ENCODE results near the gene GRSF1. TPM values are rescaled to one million over a fixed set of nuclear protein-coding genes. Genes with fewer than 3 reads are reported as not detected.
A peak's percentile ranks its signal among the peaks of the same experiment; 100 is the strongest.

GRSF1 gene
- total RNA-seq, 2 experiments from 2014 or later = 32.8 to 67.0 TPM

DNA sequence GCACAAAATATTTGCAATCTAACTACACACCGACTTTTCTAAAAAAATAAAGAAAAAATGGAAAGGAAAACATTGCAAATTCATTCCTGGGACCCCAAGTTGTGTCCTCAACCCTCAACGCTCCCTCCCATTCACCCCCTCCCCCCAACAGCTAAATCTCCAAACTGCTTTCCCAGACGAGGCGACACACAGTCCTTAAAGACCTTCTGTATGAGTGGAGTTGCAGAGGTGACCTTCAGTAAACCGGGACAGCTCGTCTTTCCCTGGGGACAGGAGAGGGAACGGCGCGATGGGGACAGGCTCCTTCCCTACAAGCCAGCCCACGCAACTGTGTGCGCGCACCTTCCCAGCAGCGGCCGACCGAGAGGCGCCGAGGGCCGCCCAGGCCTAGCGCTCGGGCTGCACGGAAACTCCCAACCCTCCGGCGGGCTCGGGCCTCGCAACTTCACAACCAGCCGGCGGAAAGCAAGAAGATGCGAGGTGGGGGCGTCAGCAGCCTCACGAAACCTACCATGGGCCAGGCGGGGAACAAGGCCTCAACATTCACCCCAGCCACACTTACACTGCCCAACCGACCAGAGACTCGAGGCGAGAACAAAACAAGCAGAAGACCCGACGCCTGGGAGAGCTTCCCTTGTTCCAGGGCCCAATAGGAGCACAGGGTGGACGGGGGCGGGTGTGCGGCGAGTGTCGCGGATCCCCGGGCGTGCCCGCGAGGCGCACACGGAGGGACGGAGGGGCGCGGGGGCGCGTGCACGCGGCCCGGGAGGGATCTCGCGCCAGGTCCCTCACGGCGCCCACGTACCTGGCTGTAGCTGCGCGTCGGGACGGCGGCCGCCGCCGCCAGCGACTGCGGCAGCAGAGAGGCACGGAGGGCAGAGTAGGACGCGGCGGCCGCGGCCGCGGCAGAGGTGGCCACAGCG is 763 bp downstream of the GRSF1 start:
- intact Hi-C loops (cut with micrococcal nuclease; ENCODE audit: unreplicated experiment) = loop anchor here (1.0 to 5.0 kb wide), 9 partner anchors 63 to 238 kb away; partner anchors contain the start of genes DCK, MOB1B and UTP3
- Histone ChIP-seq H3K79me2 (ENCODE audit: insufficient read depth, low read depth, low read length) (peaks cover 48% of the 10 kb centered on the region), H3K9me3 (ENCODE audit: low read length) (no peaks in the 10 kb centered on the region), H4K20me1 (ENCODE audit: insufficient read depth, low read length) (peaks cover 14% of the 10 kb centered on the region), H3K4me1 (ENCODE audit: insufficient read depth, low read length, poor library complexity, severe bottlenecking) (peaks cover 41% of the 10 kb centered on the region), H2AFZ (ENCODE audit: low read length) (peak overlapping the region; percentile 51; the same call in 1 of the 2 replicates), H3K4me3 (ENCODE audit: low read depth, low read length, poor library complexity, severe bottlenecking) (peak overlapping the region; percentile 73), H3K4me2 (ENCODE audit: low read length) (peak overlapping the region; percentile 95), H3K9me2 (ENCODE audit: insufficient read depth, low read length) (no peaks in the 10 kb centered on the region), H3K27ac (ENCODE audit: low read depth, low read length, poor library complexity, severe bottlenecking) (peak overlapping the region; percentile 76), H3K36me3 (ENCODE audit: insufficient read depth, low read length) (peaks cover 33% of the 10 kb centered on the region)
- CTCF ChIA-PET (ENCODE audit: unreplicated experiment) = interaction anchor here (0.6 kb wide), 2 partner anchors 29 to 162 kb away, joined by 9 read pairs; no protein-coding TSS in a partner anchor
- peak; percentile 78 for DNase-seq (ENCODE audit: low spot score)
- BruUV-seq (replicated peaks) = no TSS peak
- TF ChIP-seq EZH2phosphoT487 (IDR thresholded peaks at IDR 0.05; ENCODE audit: borderline replicate concordance, low read depth, low read length) = no peak
- TF ChIP-seq, protein P1, sequence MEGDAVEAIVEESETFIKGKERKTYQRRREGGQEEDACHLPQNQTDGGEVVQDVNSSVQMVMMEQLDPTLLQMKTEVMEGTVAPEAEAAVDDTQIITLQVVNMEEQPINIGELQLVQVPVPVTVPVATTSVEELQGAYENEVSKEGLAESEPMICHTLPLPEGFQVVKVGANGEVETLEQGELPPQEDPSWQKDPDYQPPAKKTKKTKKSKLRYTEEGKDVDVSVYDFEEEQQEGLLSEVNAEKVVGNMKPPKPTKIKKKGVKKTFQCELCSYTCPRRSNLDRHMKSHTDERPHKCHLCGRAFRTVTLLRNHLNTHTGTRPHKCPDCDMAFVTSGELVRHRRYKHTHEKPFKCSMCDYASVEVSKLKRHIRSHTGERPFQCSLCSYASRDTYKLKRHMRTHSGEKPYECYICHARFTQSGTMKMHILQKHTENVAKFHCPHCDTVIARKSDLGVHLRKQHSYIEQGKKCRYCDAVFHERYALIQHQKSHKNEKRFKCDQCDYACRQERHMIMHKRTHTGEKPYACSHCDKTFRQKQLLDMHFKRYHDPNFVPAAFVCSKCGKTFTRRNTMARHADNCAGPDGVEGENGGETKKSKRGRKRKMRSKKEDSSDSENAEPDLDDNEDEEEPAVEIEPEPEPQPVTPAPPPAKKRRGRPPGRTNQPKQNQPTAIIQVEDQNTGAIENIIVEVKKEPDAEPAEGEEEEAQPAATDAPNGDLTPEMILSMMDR (conservative IDR thresholded peaks at IDR 0.05; ENCODE audit: low read length) = no peak
- POLR2A ChIA-PET = interaction anchor here (0.6 to 1.9 kb wide), 17 partner anchors 10 to 178 kb away, joined by 3 to 13 read pairs (median 4); partner anchors contain the start of genes DCK and MOB1B

GRCh38 chr4:70838204-70838603 is 1.5 kb downstream of the GRSF1 start:
- no peak overlapping the region for H2AFZ ChIP-seq (ENCODE audit: low read length)
- peaks cover 39% of the 10 kb centered on the region for H3K4me1 ChIP-seq (ENCODE audit: insufficient read depth, low read length, poor library complexity, severe bottlenecking)
- H3K36me3 ChIP-seq (ENCODE audit: insufficient read depth, low read length) = peaks cover 40% of the 10 kb centered on the region
- intact Hi-C loops (cut with micrococcal nuclease; ENCODE audit: unreplicated experiment) = loop anchor here (2.0 to 5.0 kb wide), 5 partner anchors 86 to 169 kb away; partner anchors contain the start of gene UTP3
- H3K27ac ChIP-seq (ENCODE audit: low read depth, low read length, poor library complexity, severe bottlenecking) = peak overlapping the region; percentile 76
- peaks cover 14% of the 10 kb centered on the region for H4K20me1 ChIP-seq (ENCODE audit: insufficient read depth, low read length)
- POLR2A ChIA-PET = interaction anchor here (0.6 to 1.9 kb wide), 17 partner anchors 9 to 1599 kb away, joined by 3 to 13 read pairs (median 4); partner anchors contain the start of genes DCK and MOB1B
- peak overlapping the region; percentile 73 for H3K4me3 ChIP-seq (ENCODE audit: low read depth, low read length, poor library complexity, severe bottlenecking)
- DNase-seq (ENCODE audit: low spot score) = no peak
- H3K4me2 ChIP-seq (ENCODE audit: low read length) = peak overlapping the region; percentile 95
- no peak for TF ChIP-seq EZH2phosphoT487 (IDR thresholded peaks at IDR 0.05; ENCODE audit: borderline replicate concordance, low read depth, low read length)
- TF ChIP-seq, protein P1 (conservative IDR thresholded peaks at IDR 0.05; ENCODE audit: low read length) = no peak
- H3K9me2 ChIP-seq (ENCODE audit: insufficient read depth, low read length) = no peaks in the 10 kb centered on the region
- CTCF ChIA-PET (ENCODE audit: unreplicated experiment) = no interaction called here
- no TSS peak for BruUV-seq (replicated peaks)
- H3K9me3 ChIP-seq (ENCODE audit: low read length) = no peaks in the 10 kb centered on the region
- H3K79me2 ChIP-seq (ENCODE audit: insufficient read depth, low read depth, low read length) = peaks cover 54% of the 10 kb centered on the region
